Hematopoietic multipotent progenitor cell (in vitro differentiated cells): ENCODE data around the gene PRKAR1A. TPM values are rescaled to one million over a fixed set of nuclear protein-coding genes. Genes with fewer than 3 reads are reported as not detected.
"Not testable (repeated sequence)": the region's sequence is repeated elsewhere in the genome, so short reads cannot be mapped to it uniquely, and the experiment has no call there.

ENCODE experiments used
- DNase-seq, 3 donors: peaks; one replicate each; pipeline ENCODE4 v3.0.0-alpha.2; 2011 to 2015; ENCODE audit warnings: low read depth in 2 of 3, low spot score in 2 of 3
- total RNA-seq: library from RNA; depleted of rRNA; stranded (reverse); fragments of >200 nt; gene quantifications from one replicate; pipeline ENCODE4 v1.2.3, GENCODE V29; 2012

The PRKAR1A gene
- total RNA-seq, 1 donor: 97.2 TPM

GRCh38 chr17:68573338-68573737 is 61.1 kb downstream of the PRKAR1A start:
- no peak for DNase-seq

GRCh38 chr17:68576137-68576536 is 63.9 kb downstream of the PRKAR1A start:
- DNase-seq: no peak

- DNase-seq: no peak
Measured at GRCh38 chr17:68576811-68577496, 64.7 kb downstream of the PRKAR1A start.

- no peak for DNase-seq
Measured at GRCh38 chr17:68577497-68577821, 65.2 kb downstream of the PRKAR1A start.

GRCh38 chr17:68578236-68578635 is 66.0 kb downstream of the PRKAR1A start:
- no peak for DNase-seq

GRCh38 chr17:68579194-68579927 is 67.1 kb downstream of the PRKAR1A start:
- DNase-seq: no peak

- DNase-seq: no peak
Measured at GRCh38 chr17:68580236-68580770, 68.1 kb downstream of the PRKAR1A start.

- DNase-seq: no peak
Measured at GRCh38 chr17:68581863-68582645, 69.8 kb downstream of the PRKAR1A start.

GRCh38 chr17:68582867-68583266 is 70.6 kb downstream of the PRKAR1A start:
- DNase-seq: not testable (repeated sequence)

- DNase-seq: no peak
Measured at GRCh38 chr17:68584581-68585303, 72.5 kb downstream of the PRKAR1A start.

GRCh38 chr17:68585643-68586042 is 73.4 kb downstream of the PRKAR1A start:
- DNase-seq: no peak

GRCh38 chr17:68587026-68587425 is 74.8 kb downstream of the PRKAR1A start:
- no peak for DNase-seq

GRCh38 chr17:68587847-68588246 is 75.6 kb downstream of the PRKAR1A start:
- no peak for DNase-seq

- no peak for DNase-seq
Measured at GRCh38 chr17:68588362-68588761, 76.1 kb downstream of the PRKAR1A start.

- no peak for DNase-seq
Measured at GRCh38 chr17:68589086-68589485, 76.9 kb downstream of the PRKAR1A start.

GRCh38 chr17:68591583-68591982 is 79.4 kb downstream of the PRKAR1A start:
- no peak for DNase-seq

- DNase-seq: no peak
Measured at GRCh38 chr17:68592009-68592408, 79.8 kb downstream of the PRKAR1A start.

- no peak for DNase-seq
Measured at GRCh38 chr17:68592682-68593641, 80.7 kb downstream of the PRKAR1A start.

GRCh38 chr17:68594552-68594951 is 82.3 kb downstream of the PRKAR1A start:
- DNase-seq: no peak

- no peak for DNase-seq
Measured at GRCh38 chr17:68595496-68595895, 83.3 kb downstream of the PRKAR1A start.
